HEK293 (cell line): ENCODE measurements around the gene KRTAP1-1.

Source experiments
- CTCF ChIA-PET: fragments of 350-600 bp; formaldehyde crosslinking; extraction: SDS; loops from one replicate; lab custom pipeline; 2021; ENCODE audit warnings: antibody characterized with exemption; lab: Yijun Ruan, JAX
- POLR2A ChIA-PET: fragments of 300-600 bp; formaldehyde crosslinking; extraction: SDS; loops from one replicate; lab custom pipeline; 2020; ENCODE audit warnings: antibody characterized with exemption, inconsistent platforms; lab: Yijun Ruan, JAX
- H3K27ac ChIP-seq: fragments of 200-500 bp; sonication (Bioruptor generic); 2 replicates; pipeline ENCODE4 v1.5.1; 2014; ENCODE audit warnings: low read depth, low read length, control low read depth, inconsistent platforms; ENCODE audit errors: extremely low read depth
- H3K36me3 ChIP-seq, 2 experiments: fragments of 200-500 bp in 1 of 2; sonication (Bioruptor generic) in 1 of 2; 1 replicate in 1 of 2; 2 replicates in 1 of 2; pipeline ENCODE4 v1.5.1; 2014 to 2017; ENCODE audit warnings: inconsistent platforms in 2 of 2, low read length in 2 of 2; ENCODE audit not compliant: control insufficient read depth in 2 of 2, insufficient read depth in 1 of 2
- H3K4me1 ChIP-seq: fragments of 200-500 bp; sonication (Bioruptor generic); 2 replicates; pipeline ENCODE4 v1.5.1; 2014; ENCODE audit warnings: mild to moderate bottlenecking, low read length, inconsistent platforms; ENCODE audit not compliant: control insufficient read depth, insufficient read depth
- H3K4me3 ChIP-seq: 2 replicates; pipeline ENCODE4 v1.5.1; 2011; ENCODE audit warnings: low read depth, mild to moderate bottlenecking, control low read depth, low read length, moderate library complexity
- H3K9me3 ChIP-seq: fragments of 200-500 bp; sonication (Bioruptor generic); 2 replicates; pipeline ENCODE4 v1.5.1; 2014; ENCODE audit warnings: low read depth, low read length, inconsistent platforms; ENCODE audit not compliant: control insufficient read depth, insufficient read depth
- GLI4 ChIP-seq: fragments of 450-650 bp; formaldehyde crosslinking; IDR thresholded peaks from 2 replicates; pipeline ENCODE4 v1.5.1; 2016; ENCODE audit warnings: missing biosample characterization, missing genetic modification characterization
- GLIS2 ChIP-seq: fragments of 450-650 bp; formaldehyde crosslinking; IDR thresholded peaks from 2 replicates; pipeline ENCODE4 v1.5.1; 2016; ENCODE audit warnings: missing biosample characterization, missing genetic modification characterization
- IKZF3 ChIP-seq: fragments of 450-650 bp; IDR thresholded peaks from 2 replicates; pipeline ENCODE4 v1.5.0; 2018; ENCODE audit warnings: missing biosample characterization, mild to moderate bottlenecking, missing genetic modification characterization, moderate library complexity
- KLF8 ChIP-seq: fragments of 450-650 bp; formaldehyde crosslinking; IDR thresholded peaks from 2 replicates; pipeline ENCODE4 v1.5.1; 2016; ENCODE audit warnings: missing biosample characterization, missing genetic modification characterization
- PRDM10 ChIP-seq: fragments of 450-650 bp; formaldehyde crosslinking; IDR thresholded peaks from 2 replicates; pipeline ENCODE4 v1.5.1; 2016; ENCODE audit warnings: missing biosample characterization, missing genetic modification characterization
- SP7 ChIP-seq: fragments of 450-650 bp; formaldehyde crosslinking; IDR thresholded peaks from 2 replicates; pipeline ENCODE4 v1.5.1; 2016; ENCODE audit warnings: missing biosample characterization, missing genetic modification characterization
- ZBTB48 ChIP-seq: fragments of 450-650 bp; formaldehyde crosslinking; IDR thresholded peaks from 2 replicates; pipeline ENCODE4 v1.5.1; 2016; ENCODE audit warnings: missing biosample characterization, missing genetic modification characterization
- ZNF10 ChIP-seq: fragments of 450-650 bp; formaldehyde crosslinking; IDR thresholded peaks from 2 replicates; pipeline ENCODE4 v1.5.1; 2017; ENCODE audit warnings: missing biosample characterization, missing genetic modification characterization
- ZNF174 ChIP-seq: fragments of 450-650 bp; formaldehyde crosslinking; IDR thresholded peaks from 2 replicates; pipeline ENCODE4 v1.5.0; 2017; ENCODE audit warnings: missing biosample characterization, mild to moderate bottlenecking, missing genetic modification characterization
- ZNF221 ChIP-seq: fragments of 450-650 bp; formaldehyde crosslinking; IDR thresholded peaks from 2 replicates; pipeline ENCODE4 v1.5.1; 2017; ENCODE audit warnings: missing biosample characterization, missing genetic modification characterization, borderline replicate concordance
- ZNF274 ChIP-seq, 2 experiments: fragments of 200-500 bp in 1 of 2; fragments of 450-650 bp in 1 of 2; sonication (Bioruptor generic) in 1 of 2; formaldehyde crosslinking in 1 of 2; IDR thresholded peaks; 2 replicates each; pipeline versions ENCODE4 v1.5.1 to v1.6.1; 2014 to 2016; ENCODE audit warnings: borderline replicate concordance in 1 of 2, inconsistent platforms in 1 of 2, low read length in 1 of 2, missing biosample characterization in 1 of 2, missing genetic modification characterization in 1 of 2
- ZNF423 ChIP-seq: fragments of 450-650 bp; formaldehyde crosslinking; IDR thresholded peaks from 2 replicates; pipeline ENCODE4 v1.5.1; 2016; ENCODE audit warnings: missing biosample characterization, missing genetic modification characterization
- ZNF473 ChIP-seq: fragments of 450-650 bp; formaldehyde crosslinking; IDR thresholded peaks from 2 replicates; pipeline ENCODE4 v1.5.1; 2017; ENCODE audit warnings: missing biosample characterization, missing genetic modification characterization
- ZNF501 ChIP-seq: fragments of 450-650 bp; formaldehyde crosslinking; IDR thresholded peaks from 2 replicates; pipeline ENCODE4 v1.5.1; 2016; ENCODE audit warnings: missing biosample characterization, missing genetic modification characterization
- ZNF521 ChIP-seq: fragments of 450-650 bp; formaldehyde crosslinking; IDR thresholded peaks from 2 replicates; pipeline ENCODE4 v1.5.1; 2017; ENCODE audit warnings: missing biosample characterization, mild to moderate bottlenecking, missing genetic modification characterization
- ZNF555 ChIP-seq: fragments of 450-650 bp; formaldehyde crosslinking; conservative IDR thresholded peaks from 2 replicates; pipeline ENCODE4 v1.5.1; 2017; ENCODE audit warnings: missing biosample characterization, mild to moderate bottlenecking, missing genetic modification characterization, inconsistent platforms
- ZNF600 ChIP-seq: fragments of 450-650 bp; formaldehyde crosslinking; IDR thresholded peaks from 2 replicates; pipeline ENCODE4 v1.5.1; 2016; ENCODE audit warnings: missing biosample characterization, missing genetic modification characterization
- ZNF610 ChIP-seq: fragments of 450-650 bp; formaldehyde crosslinking; IDR thresholded peaks from 2 replicates; pipeline ENCODE4 v1.5.1; 2016; ENCODE audit warnings: missing biosample characterization, missing genetic modification characterization, borderline replicate concordance
- ZNF621 ChIP-seq: fragments of 450-650 bp; formaldehyde crosslinking; IDR thresholded peaks from 2 replicates; pipeline ENCODE4 v1.5.1; 2017; ENCODE audit warnings: missing biosample characterization, missing genetic modification characterization

KRTAP1-1 gene

GRCh38 chr17:40997361-40997760 is 43.9 kb downstream of the KRTAP1-1 start:
- POLR2A ChIA-PET = no interaction called here
- TF ChIP-seq ZNF10 = no peak
- TF ChIP-seq ZNF423 (tag by site-specific recombination) = no peak
- no peak for TF ChIP-seq ZNF600 (tag by site-specific recombination)
- no peak for TF ChIP-seq ZNF274 (IDR thresholded peaks at IDR 0.05; ENCODE audit: low read length)
- no peak for TF ChIP-seq ZNF274 (tag by site-specific recombination; IDR thresholded peaks at IDR 0.05; ENCODE audit: borderline replicate concordance)
- no peak for TF ChIP-seq ZNF610 (tag by site-specific recombination)
- TF ChIP-seq ZNF221 (tag by site-specific recombination) = no peak
- TF ChIP-seq, all 188 proteins: peak for 0
- Histone ChIP-seq H3K9me3 (no peaks in the 10 kb centered on the region), H3K27ac (no peak overlapping the region), H3K4me3 (no peak overlapping the region), H3K36me3 (no peaks in the 10 kb centered on the region), H3K4me1 (no peaks in the 10 kb centered on the region)
- CTCF ChIA-PET = interaction anchor here (0.7 to 1.0 kb wide), 2 partner anchors 83 to 666 kb away, joined by 3 to 5 read pairs; no protein-coding TSS in a partner anchor

GRCh38 chr17:40996829-40997228 is 44.4 kb downstream of the KRTAP1-1 start:
- H3K4me3 ChIP-seq = no peak overlapping the region
- H3K4me1 ChIP-seq = no peaks in the 10 kb centered on the region
- POLR2A ChIA-PET = no interaction called here
- TF ChIP-seq KLF8 (no peak), PRDM10 (tag by site-specific recombination) (no peak), ZNF555 (tag by site-specific recombination) (no peak), SP7 (no peak), ZNF621 (tag by site-specific recombination) (no peak), GLIS2 (tag by site-specific recombination) (no peak), ZNF501 (no peak), GLI4 (tag by site-specific recombination) (no peak), ZNF473 (tag by site-specific recombination) (no peak), IKZF3 (tag by site-specific recombination) (no peak)
- CTCF ChIA-PET = interaction anchor here (0.7 to 1.0 kb wide), 2 partner anchors 17 to 667 kb away, joined by 3 read pairs; no protein-coding TSS in a partner anchor
- no peaks in the 10 kb centered on the region for H3K9me3 ChIP-seq
- no peak overlapping the region for H3K27ac ChIP-seq
- H3K36me3 ChIP-seq = no peaks in the 10 kb centered on the region

- H3K27ac ChIP-seq = no peak overlapping the region
- POLR2A ChIA-PET = no interaction called here
- TF ChIP-seq ZNF174 (tag by site-specific recombination) = no peak
- no peak for TF ChIP-seq ZNF521 (tag by site-specific recombination)
- no peak for TF ChIP-seq ZBTB48 (tag by site-specific recombination)
- H3K4me3 ChIP-seq = no peak overlapping the region
- no peaks in the 10 kb centered on the region for H3K36me3 ChIP-seq
- H3K9me3 ChIP-seq = no peaks in the 10 kb centered on the region
- CTCF ChIA-PET = interaction anchor here (0.6 to 1.2 kb wide), 3 partner anchors 8 to 672 kb away, joined by 4 to 6 read pairs (median 5); no protein-coding TSS in a partner anchor
- H3K4me1 ChIP-seq = no peaks in the 10 kb centered on the region
Observed at GRCh38 chr17:40995116-40995515, 46.1 kb downstream of the KRTAP1-1 start.
